IPS-15b (cell line): Measurements from ENCODE around the gene SLC29A3.

Experiments used
- H3K27me3 ChIP-seq: one replicate; pipeline ENCODE4 v1.6.1; 2013; ENCODE audit warnings: low read length; ENCODE audit not compliant: control insufficient read depth, insufficient read depth
- H3K36me3 ChIP-seq: one replicate; pipeline ENCODE4 v1.6.1; 2013; ENCODE audit warnings: low read length; ENCODE audit not compliant: control insufficient read depth, insufficient read depth
- H3K4me1 ChIP-seq: one replicate; pipeline ENCODE4 v1.6.1; 2013; ENCODE audit warnings: mild to moderate bottlenecking, low read length; ENCODE audit not compliant: control insufficient read depth, insufficient read depth
- H3K4me3 ChIP-seq: one replicate; pipeline ENCODE4 v1.5.1; 2013; ENCODE audit warnings: low read depth, low read length
- H3K9ac ChIP-seq: one replicate; pipeline ENCODE4 v1.6.1; 2013; ENCODE audit warnings: low read depth, mild to moderate bottlenecking, low read length
- H3K9me3 ChIP-seq: one replicate; pipeline ENCODE4 v1.6.1; 2013; ENCODE audit warnings: mild to moderate bottlenecking, low read length; ENCODE audit not compliant: control insufficient read depth, insufficient read depth

The SLC29A3 gene

GRCh38 chr10:71344993-71345480 is 26.0 kb downstream of the SLC29A3 start:
- peak overlapping the region; percentile 20 for H3K9ac ChIP-seq
- H3K4me3 ChIP-seq, result no peak overlapping the region
- no peaks in the 10 kb centered on the region for H3K27me3 ChIP-seq
- H3K4me1 ChIP-seq, result peaks cover 16% of the 10 kb centered on the region
- H3K36me3 ChIP-seq, result no peaks in the 10 kb centered on the region
- H3K9me3 ChIP-seq, result no peaks in the 10 kb centered on the region

DNA sequence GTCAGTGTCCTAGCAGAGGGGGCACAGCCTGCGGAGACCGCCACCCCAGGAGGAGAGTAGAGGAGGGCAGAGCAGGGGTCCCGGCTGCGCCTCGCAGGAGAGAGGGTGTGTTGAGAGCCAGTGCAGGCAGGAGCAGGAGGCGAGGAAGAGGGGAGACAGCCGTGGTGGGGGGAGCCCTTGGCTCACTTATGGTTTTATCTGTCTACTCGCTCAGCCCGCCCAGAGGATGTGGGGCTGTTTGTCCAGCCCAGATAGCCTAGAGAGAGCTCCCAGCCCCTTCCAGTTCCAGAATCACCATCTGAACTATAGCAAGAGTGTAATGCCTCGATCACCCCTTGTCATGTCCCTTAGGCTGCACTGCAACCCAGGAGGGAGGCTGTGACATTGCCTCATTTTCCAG is 26.6 kb downstream of the SLC29A3 start:
- H3K9me3 ChIP-seq, result no peaks in the 10 kb centered on the region
- H3K36me3 ChIP-seq, result no peaks in the 10 kb centered on the region
- H3K27me3 ChIP-seq, result no peaks in the 10 kb centered on the region
- no peak overlapping the region for H3K4me3 ChIP-seq
- peak overlapping the region; percentile 20 for H3K9ac ChIP-seq
- peaks cover 16% of the 10 kb centered on the region for H3K4me1 ChIP-seq

GRCh38 chr10:71346731-71347130 is 27.7 kb downstream of the SLC29A3 start:
- peaks cover 16% of the 10 kb centered on the region for H3K4me1 ChIP-seq
- no peaks in the 10 kb centered on the region for H3K27me3 ChIP-seq
- H3K9me3 ChIP-seq, result no peaks in the 10 kb centered on the region
- no peak overlapping the region for H3K4me3 ChIP-seq
- no peaks in the 10 kb centered on the region for H3K36me3 ChIP-seq
- H3K9ac ChIP-seq, result no peak overlapping the region

GRCh38 chr10:71347587-71348395 is 28.7 kb downstream of the SLC29A3 start:
- Histone ChIP-seq H3K9ac (no peak overlapping the region), H3K4me3 (no peak overlapping the region), H3K27me3 (no peaks in the 10 kb centered on the region), H3K9me3 (no peaks in the 10 kb centered on the region), H3K36me3 (no peaks in the 10 kb centered on the region), H3K4me1 (peaks cover 16% of the 10 kb centered on the region)

- peaks cover 13% of the 10 kb centered on the region for H3K4me1 ChIP-seq
Observed at GRCh38 chr10:71348850-71349249, 29.8 kb downstream of the SLC29A3 start.

DNA sequence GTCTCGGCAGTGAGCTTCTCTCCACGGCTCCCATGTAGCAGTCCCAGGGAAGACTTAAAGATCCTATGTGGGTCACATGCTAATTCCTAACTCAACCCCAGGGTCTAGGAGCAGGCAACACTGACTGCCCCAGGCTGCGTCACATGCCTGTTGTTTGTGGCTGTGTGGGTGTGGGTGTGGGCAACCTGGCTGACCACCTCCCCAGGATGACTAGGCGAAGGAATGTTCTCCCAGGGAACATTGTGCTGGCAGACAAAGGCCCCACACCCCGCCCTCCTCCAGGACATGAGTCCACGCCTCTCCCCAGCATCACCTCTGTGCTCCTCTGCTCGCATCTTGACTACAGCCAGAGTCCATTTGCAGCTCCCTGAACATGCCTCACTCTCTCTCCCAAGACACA is 30.3 kb downstream of the SLC29A3 start:
- no peak overlapping the region for H3K9ac ChIP-seq
- no peaks in the 10 kb centered on the region for H3K27me3 ChIP-seq
- H3K4me1 ChIP-seq, result peaks cover 8% of the 10 kb centered on the region
- H3K9me3 ChIP-seq, result no peaks in the 10 kb centered on the region
- no peak overlapping the region for H3K4me3 ChIP-seq
- H3K36me3 ChIP-seq, result no peaks in the 10 kb centered on the region

More at GRCh38 chr10:71348850-71349249, 29.8 kb downstream of the SLC29A3 start:
- H3K36me3 ChIP-seq, result no peaks in the 10 kb centered on the region
- no peak overlapping the region for H3K4me3 ChIP-seq
- no peaks in the 10 kb centered on the region for H3K9me3 ChIP-seq
- H3K9ac ChIP-seq, result no peak overlapping the region
- H3K27me3 ChIP-seq, result no peaks in the 10 kb centered on the region

- Histone ChIP-seq H3K36me3 (peaks cover 5% of the 10 kb centered on the region), H3K4me1 (peaks cover 2% of the 10 kb centered on the region), H3K9ac (no peak overlapping the region), H3K4me3 (no peak overlapping the region), H3K27me3 (no peaks in the 10 kb centered on the region), H3K9me3 (no peaks in the 10 kb centered on the region)
Observed at GRCh38 chr10:71351087-71351486, 32.0 kb downstream of the SLC29A3 start.

- Histone ChIP-seq H3K9me3 (no peaks in the 10 kb centered on the region), H3K36me3 (peaks cover 5% of the 10 kb centered on the region), H3K9ac (no peak overlapping the region), H3K27me3 (no peaks in the 10 kb centered on the region), H3K4me1 (peaks cover 2% of the 10 kb centered on the region), H3K4me3 (no peak overlapping the region)
Observed at GRCh38 chr10:71351628-71352319, 32.7 kb downstream of the SLC29A3 start.

DNA sequence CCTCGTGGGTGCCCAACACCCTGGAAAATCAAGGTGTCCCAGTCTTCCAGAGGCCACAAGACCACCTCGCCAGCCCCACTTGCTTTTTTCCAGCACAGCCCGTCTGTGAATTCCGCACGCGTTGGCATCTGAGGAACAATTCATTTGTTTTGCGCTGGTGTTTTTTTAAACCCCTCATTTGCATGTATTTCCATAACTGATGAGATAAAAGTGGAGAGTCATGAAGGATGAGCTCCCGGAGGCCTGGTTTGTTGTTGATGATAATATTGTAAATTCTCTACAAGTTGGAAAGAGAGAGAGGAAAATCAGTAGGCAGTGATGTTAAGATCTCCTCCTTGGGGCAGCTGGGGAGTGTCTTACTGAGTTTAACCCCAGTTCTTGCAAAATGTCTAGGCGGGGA is 34.6 kb downstream of the SLC29A3 start:
- no peaks in the 10 kb centered on the region for H3K9me3 ChIP-seq
- H3K4me3 ChIP-seq, result no peak overlapping the region
- H3K36me3 ChIP-seq, result peaks cover 5% of the 10 kb centered on the region
- H3K27me3 ChIP-seq, result no peaks in the 10 kb centered on the region
- H3K9ac ChIP-seq, result no peak overlapping the region
- H3K4me1 ChIP-seq, result peaks cover 2% of the 10 kb centered on the region

DNA sequence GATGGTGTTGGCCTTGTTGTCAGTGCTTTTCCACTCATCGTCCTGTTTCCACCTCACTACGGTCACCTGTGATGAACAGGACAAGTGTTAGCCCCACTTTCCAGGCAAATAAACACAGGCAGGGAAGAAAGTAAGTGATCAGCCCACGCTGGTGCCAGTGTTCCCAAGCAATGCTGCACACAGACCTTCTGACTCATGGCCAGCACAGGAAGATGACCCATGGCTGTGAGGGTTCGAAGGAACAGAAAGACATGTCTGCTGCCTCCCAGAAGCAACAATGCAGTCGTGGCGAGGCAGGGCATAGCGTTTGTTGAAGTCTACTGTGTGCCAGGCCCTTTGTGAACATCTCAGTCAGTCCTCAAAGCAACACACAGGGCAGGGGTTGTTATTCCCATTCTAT is 35.7 kb downstream of the SLC29A3 start:
- Histone ChIP-seq H3K27me3 (no peaks in the 10 kb centered on the region), H3K36me3 (peaks cover 8% of the 10 kb centered on the region), H3K4me3 (no peak overlapping the region), H3K9me3 (no peaks in the 10 kb centered on the region), H3K9ac (no peak overlapping the region), H3K4me1 (no peaks in the 10 kb centered on the region)

GRCh38 chr10:71355886-71356285 is 36.8 kb downstream of the SLC29A3 start:
- Histone ChIP-seq H3K27me3 (no peaks in the 10 kb centered on the region), H3K9me3 (no peaks in the 10 kb centered on the region), H3K4me3 (no peak overlapping the region), H3K4me1 (no peaks in the 10 kb centered on the region), H3K9ac (no peak overlapping the region), H3K36me3 (peaks cover 8% of the 10 kb centered on the region)

DNA sequence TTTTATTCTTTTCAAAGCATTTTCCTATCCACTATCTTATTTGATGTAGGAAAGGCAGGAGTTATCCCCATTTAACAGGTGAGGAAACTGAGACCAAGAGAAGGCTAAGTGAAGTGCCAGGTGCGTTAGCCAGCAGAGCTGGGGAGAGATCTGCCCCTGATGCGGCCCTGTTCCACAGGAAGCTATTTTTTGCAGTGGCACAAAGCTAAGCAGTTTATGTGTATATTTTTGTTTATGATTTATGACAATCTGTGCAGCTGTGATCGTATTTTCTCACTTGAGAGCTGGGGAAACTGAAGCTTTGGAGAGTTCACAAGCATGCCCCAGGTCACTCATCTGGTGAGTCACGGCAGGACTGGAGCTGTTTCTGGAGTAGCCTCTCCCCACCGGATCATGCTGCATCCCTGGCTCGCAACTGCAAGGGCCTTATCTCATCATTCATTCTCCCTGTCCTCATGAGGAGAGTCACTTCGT is 38.8 kb downstream of the SLC29A3 start:
- peaks cover 10% of the 10 kb centered on the region for H3K36me3 ChIP-seq
- H3K9ac ChIP-seq, result no peak overlapping the region
- H3K9me3 ChIP-seq, result no peaks in the 10 kb centered on the region
- no peaks in the 10 kb centered on the region for H3K4me1 ChIP-seq
- no peak overlapping the region for H3K4me3 ChIP-seq
- H3K27me3 ChIP-seq, result no peaks in the 10 kb centered on the region
